Measurements from ENCODE around the gene FLT3. TPM values are rescaled to one million over a fixed set of nuclear protein-coding genes. Genes with fewer than 3 reads are reported as not detected.

Gene FLT3
- total and polyA plus RNA-seq, 9 of the 15 experiments (the other 6 are each of a cell fraction or from before 2014, with no cell fraction given), result not detected

DNA sequence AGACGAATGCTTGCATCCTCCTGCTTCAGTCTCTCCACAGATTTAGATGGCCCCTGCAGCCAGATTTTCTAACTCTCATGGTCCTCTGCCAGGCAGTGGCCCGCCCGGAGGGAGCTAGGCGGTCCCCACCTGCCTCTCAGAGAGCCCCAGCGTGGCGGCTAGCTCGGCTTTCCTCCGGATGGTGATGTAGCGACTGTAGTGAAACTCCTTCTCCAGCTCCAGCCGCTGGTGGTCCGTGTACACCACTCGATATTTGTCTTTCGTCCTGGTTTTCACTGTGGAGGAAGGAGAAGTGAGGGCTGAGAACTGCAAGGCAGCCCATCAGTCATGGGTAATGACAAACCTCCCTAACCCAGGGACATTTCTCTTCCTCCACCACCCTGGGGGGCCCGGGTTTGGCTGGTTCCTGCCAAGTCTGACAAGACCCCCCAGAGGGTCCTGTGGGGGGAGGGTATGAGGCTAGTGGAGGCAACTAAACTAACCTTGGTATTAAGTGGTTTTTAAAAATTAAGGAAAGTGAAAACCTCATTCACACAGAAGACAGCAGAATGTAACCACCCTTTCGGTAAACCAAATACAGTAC is 135.5 kb downstream of the FLT3 start:
- ChIA-PET CTCF (ENCODE audit: low intra/inter-chr PET ratio) (no interaction called here), POLR2A (no interaction called here)
- Histone ChIP-seq H3K79me2 (ENCODE audit: control insufficient read depth, insufficient read depth, low read length) (no peaks in the 10 kb centered on the region), H3K9me1 (ENCODE audit: control insufficient read depth, insufficient read depth, low read length) (no peaks in the 10 kb centered on the region), H3K27ac (ENCODE audit: extremely low read depth, low read depth, low read length) (no peak overlapping the region), H3K4me3 (no peak overlapping the region), H3K4me1 (replicated peaks in 1 of 2; ENCODE audit: control insufficient read depth in 2 of 2, insufficient read depth in 2 of 2, low read length in 2 of 2) (peaks cover 0 to 13% of the 10 kb centered on the region in 2 experiments; a peak in 2 of 5 replicates), H3K4me2 (ENCODE audit: insufficient read depth, low read length) (no peak overlapping the region), H4K20me1 (replicated peaks; ENCODE audit: control insufficient read depth, insufficient read depth, low read length) (no peaks in the 10 kb centered on the region; the same call in 1 of the 2 replicates), H2AFZ (ENCODE audit: low read depth, low read length) (no peak overlapping the region), H3K9ac (ENCODE audit: insufficient read depth in 1 of 2, low read depth in 2 of 2, low read length in 2 of 2) (no peak overlapping the region), H3K9me3 (replicated peaks; ENCODE audit: control insufficient read depth, insufficient read depth, low read depth, low read length) (no peaks in the 10 kb centered on the region), H3K27me3 (ENCODE audit: control insufficient read depth in 2 of 2, insufficient read depth in 2 of 2, low read length in 2 of 2) (peaks cover 12 to 73% of the 10 kb centered on the region in 2 experiments; a peak in 4 of 5 replicates), H3K36me3 (ENCODE audit: control insufficient read depth, insufficient read depth, low read length) (no peaks in the 10 kb centered on the region)
- DNase-seq (ENCODE audit: extremely low read depth in 1 of 4, low spot score in 3 of 4) (no peak), FAIRE-seq (no peak), ATAC-seq (no peak)
- 2% methylated on average over 8 of the region's 15 CpGs for WGBS (ENCODE audit: insufficient coverage, low coverage, missing lambda C conversion rate)
- no peak for TF ChIP-seq ZMIZ1 (IDR thresholded peaks at IDR 0.05; ENCODE audit: low read depth in 2 of 2, low read length in 2 of 2)
- TF ChIP-seq, protein P1, sequence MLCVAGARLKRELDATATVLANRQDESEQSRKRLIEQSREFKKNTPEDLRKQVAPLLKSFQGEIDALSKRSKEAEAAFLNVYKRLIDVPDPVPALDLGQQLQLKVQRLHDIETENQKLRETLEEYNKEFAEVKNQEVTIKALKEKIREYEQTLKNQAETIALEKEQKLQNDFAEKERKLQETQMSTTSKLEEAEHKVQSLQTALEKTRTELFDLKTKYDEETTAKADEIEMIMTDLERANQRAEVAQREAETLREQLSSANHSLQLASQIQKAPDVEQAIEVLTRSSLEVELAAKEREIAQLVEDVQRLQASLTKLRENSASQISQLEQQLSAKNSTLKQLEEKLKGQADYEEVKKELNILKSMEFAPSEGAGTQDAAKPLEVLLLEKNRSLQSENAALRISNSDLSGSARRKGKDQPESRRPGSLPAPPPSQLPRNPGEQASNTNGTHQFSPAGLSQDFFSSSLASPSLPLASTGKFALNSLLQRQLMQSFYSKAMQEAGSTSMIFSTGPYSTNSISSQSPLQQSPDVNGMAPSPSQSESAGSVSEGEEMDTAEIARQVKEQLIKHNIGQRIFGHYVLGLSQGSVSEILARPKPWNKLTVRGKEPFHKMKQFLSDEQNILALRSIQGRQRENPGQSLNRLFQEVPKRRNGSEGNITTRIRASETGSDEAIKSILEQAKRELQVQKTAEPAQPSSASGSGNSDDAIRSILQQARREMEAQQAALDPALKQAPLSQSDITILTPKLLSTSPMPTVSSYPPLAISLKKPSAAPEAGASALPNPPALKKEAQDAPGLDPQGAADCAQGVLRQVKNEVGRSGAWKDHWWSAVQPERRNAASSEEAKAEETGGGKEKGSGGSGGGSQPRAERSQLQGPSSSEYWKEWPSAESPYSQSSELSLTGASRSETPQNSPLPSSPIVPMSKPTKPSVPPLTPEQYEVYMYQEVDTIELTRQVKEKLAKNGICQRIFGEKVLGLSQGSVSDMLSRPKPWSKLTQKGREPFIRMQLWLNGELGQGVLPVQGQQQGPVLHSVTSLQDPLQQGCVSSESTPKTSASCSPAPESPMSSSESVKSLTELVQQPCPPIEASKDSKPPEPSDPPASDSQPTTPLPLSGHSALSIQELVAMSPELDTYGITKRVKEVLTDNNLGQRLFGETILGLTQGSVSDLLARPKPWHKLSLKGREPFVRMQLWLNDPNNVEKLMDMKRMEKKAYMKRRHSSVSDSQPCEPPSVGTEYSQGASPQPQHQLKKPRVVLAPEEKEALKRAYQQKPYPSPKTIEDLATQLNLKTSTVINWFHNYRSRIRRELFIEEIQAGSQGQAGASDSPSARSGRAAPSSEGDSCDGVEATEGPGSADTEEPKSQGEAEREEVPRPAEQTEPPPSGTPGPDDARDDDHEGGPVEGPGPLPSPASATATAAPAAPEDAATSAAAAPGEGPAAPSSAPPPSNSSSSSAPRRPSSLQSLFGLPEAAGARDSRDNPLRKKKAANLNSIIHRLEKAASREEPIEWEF (CRISPR knock-in tag; IDR thresholded peaks at IDR 0.05), result no peak
- no peak for TF ChIP-seq RFX7 (CRISPR knock-in tag; IDR thresholded peaks at IDR 0.05)
- TF ChIP-seq ZNF174 (CRISPR knock-in tag; IDR thresholded peaks at IDR 0.05), result no peak
- TF ChIP-seq NFXL1 (CRISPR knock-in tag; IDR thresholded peaks at IDR 0.05), result no peak
- TF ChIP-seq MCM5 (IDR thresholded peaks at IDR 0.05; ENCODE audit: low read depth), result no peak
- no peak for TF ChIP-seq POLR3A (IDR thresholded peaks at IDR 0.05; ENCODE audit: borderline replicate concordance, extremely low read depth, insufficient read depth, insufficient read length)
- no peak for TF ChIP-seq ZNF780A (CRISPR knock-in tag; IDR thresholded peaks at IDR 0.05)
- TF ChIP-seq OTX1 (CRISPR knock-in tag; IDR thresholded peaks at IDR 0.05), result no peak
- TF ChIP-seq RAD51 (IDR thresholded peaks at IDR 0.05; ENCODE audit: borderline replicate concordance, low read depth), result no peak
- in situ Hi-C loops (cut with MboI), result loop anchor here (25.0 kb wide), 1 partner anchor 453 kb away; no protein-coding TSS in a partner anchor
- intact Hi-C loops (cut with micrococcal nuclease), result no loop called here
- BruUV-seq (replicated peaks), result no TSS peak

Measured in K562 (cell line).